Measurements from ENCODE around the gene PLS1.
"Not testable (repeated sequence)": the region's sequence is repeated elsewhere in the genome, so short reads cannot be mapped to it uniquely, and the experiment has no call there.

PLS1 gene

GRCh38 chr3:142595581-142595950 lies 627 bp upstream of the PLS1 start:
- no peak for DNase-seq (ENCODE audit: low read depth)

GRCh38 chr3:142596726-142597088 lies 514 bp downstream of the PLS1 start:
- DNase-seq (ENCODE audit: low read depth), result no peak

GRCh38 chr3:142597906-142598305 lies 1.7 kb downstream of the PLS1 start:
- DNase-seq (ENCODE audit: low read depth), result no peak

GRCh38 chr3:142601713-142602112 lies 5.5 kb downstream of the PLS1 start:
- no peak for DNase-seq (ENCODE audit: low read depth)

GRCh38 chr3:142602619-142603385 lies 6.6 kb downstream of the PLS1 start:
- no peak for DNase-seq (ENCODE audit: low read depth)

GRCh38 chr3:142603386-142603705 lies 7.2 kb downstream of the PLS1 start:
- DNase-seq (ENCODE audit: low read depth), result not testable (repeated sequence)

GRCh38 chr3:142604940-142605339 lies 8.7 kb downstream of the PLS1 start:
- no peak for DNase-seq (ENCODE audit: low read depth)

GRCh38 chr3:142608631-142609030 lies 12.4 kb downstream of the PLS1 start:
- DNase-seq (ENCODE audit: low read depth), result no peak

GRCh38 chr3:142609136-142609535 lies 12.9 kb downstream of the PLS1 start:
- DNase-seq (ENCODE audit: low read depth), result no peak

GRCh38 chr3:142611206-142611605 lies 15.0 kb downstream of the PLS1 start:
- no peak for DNase-seq (ENCODE audit: low read depth)

- no peak for DNase-seq (ENCODE audit: low read depth)
Observed at GRCh38 chr3:142613491-142613890, 17.3 kb downstream of the PLS1 start.

- no peak for DNase-seq (ENCODE audit: low read depth)
Observed at GRCh38 chr3:142614059-142614626, 17.9 kb downstream of the PLS1 start.

- no peak for DNase-seq (ENCODE audit: low read depth)
Observed at GRCh38 chr3:142615171-142615570, 19.0 kb downstream of the PLS1 start.

GRCh38 chr3:142618917-142619461 lies 22.8 kb downstream of the PLS1 start:
- no peak for DNase-seq (ENCODE audit: low read depth)

- DNase-seq (ENCODE audit: low read depth), result no peak
Observed at GRCh38 chr3:142622405-142622804, 26.2 kb downstream of the PLS1 start.

- DNase-seq (ENCODE audit: low read depth), result no peak
Observed at GRCh38 chr3:142623194-142623593, 27.0 kb downstream of the PLS1 start.

- DNase-seq (ENCODE audit: low read depth), result no peak
Observed at GRCh38 chr3:142624341-142625152, 28.4 kb downstream of the PLS1 start.

GRCh38 chr3:142625153-142625440 lies 28.9 kb downstream of the PLS1 start:
- DNase-seq (ENCODE audit: low read depth), result no peak

- no peak for DNase-seq (ENCODE audit: low read depth)
Observed at GRCh38 chr3:142626971-142627370, 30.8 kb downstream of the PLS1 start.

GRCh38 chr3:142628801-142629200 lies 32.6 kb downstream of the PLS1 start:
- DNase-seq (ENCODE audit: low read depth), result no peak

- DNase-seq (ENCODE audit: low read depth), result no peak
Observed at GRCh38 chr3:142633073-142633472, 36.9 kb downstream of the PLS1 start.

GRCh38 chr3:142636050-142636449 lies 39.9 kb downstream of the PLS1 start:
- no peak for DNase-seq (ENCODE audit: low read depth)

- no peak for DNase-seq (ENCODE audit: low read depth)
Observed at GRCh38 chr3:142636664-142637063, 40.5 kb downstream of the PLS1 start.
